Measurements from ENCODE around the gene RUFY3. TPM values are rescaled to one million over a fixed set of nuclear protein-coding genes. Genes with fewer than 3 reads are reported as not detected.

The RUFY3 gene
- polyA plus RNA-seq, 3 donors, result 11.1 to 37.3 (median 12.5) TPM

DNA sequence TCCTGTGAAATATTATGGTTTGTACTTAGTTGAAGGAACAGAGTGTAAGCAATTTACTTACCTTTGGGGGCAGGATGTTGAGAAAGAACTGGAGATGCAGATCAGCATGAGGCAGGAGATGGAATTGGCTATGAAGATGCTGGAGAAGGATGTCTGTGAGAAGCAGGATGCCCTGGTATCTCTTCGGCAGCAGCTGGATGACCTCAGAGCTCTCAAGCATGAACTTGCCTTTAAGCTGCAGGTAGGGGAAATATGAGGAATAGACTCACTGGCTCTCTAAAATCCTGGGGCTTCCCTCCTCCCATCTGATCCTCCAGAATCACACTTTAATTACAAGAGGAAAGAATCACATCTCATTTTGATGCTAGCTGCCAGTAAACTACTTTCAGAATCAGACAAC is 67.0 kb downstream of the RUFY3 start:
- H3K4me2 ChIP-seq (replicated peaks; ENCODE audit: extremely low read depth, low read length, poor library complexity, severe bottlenecking), result no peak overlapping the region
- H3K27ac ChIP-seq (ENCODE audit: low read depth in 1 of 2, low read length in 2 of 2), result no peak overlapping the region
- WGBS (ENCODE audit: insufficient coverage), result 100% methylated on average over 1 of the region's 1 CpG
- no peak overlapping the region for H2AFZ ChIP-seq (ENCODE audit: insufficient read depth, low read depth, low read length, poor library complexity, severe bottlenecking)
- H3K9me3 ChIP-seq (replicated peaks in 1 of 2; ENCODE audit: control insufficient read depth in 1 of 2, insufficient read depth in 1 of 2, low read length in 2 of 2), result no peaks in the 10 kb centered on the region
- H3K36me3 ChIP-seq (replicated peaks in 1 of 2; ENCODE audit: control insufficient read depth in 1 of 2, insufficient read depth in 2 of 2, low read length in 2 of 2), result peaks cover 49 to 83% of the 10 kb centered on the region in 2 donors
- Mint-ChIP-seq H3K4me3 (no peak overlapping the region), H3K27ac (peak overlapping the region in 1 of 7 donors; percentile 2), H3K27me3 (ENCODE audit: low read depth in 3 of 3) (no peaks in the 10 kb centered on the region), H3K9me3 (peaks cover 0 to 1% (median 0%) of the 10 kb centered on the region in 7 donors), H3K4me1 (no peaks in the 10 kb centered on the region), H3K36me3 (peaks cover 58 to 62% of the 10 kb centered on the region in 2 donors)
- DNase-seq, result no peak
- H3K4me3 ChIP-seq (replicated peaks in 1 of 3; ENCODE audit: low read depth in 2 of 3, low read length in 3 of 3), result no peak overlapping the region
- H3K9ac ChIP-seq (ENCODE audit: insufficient read depth, low read length, poor library complexity, severe bottlenecking), result no peak overlapping the region
- TF ChIP-seq, protein P1, sequence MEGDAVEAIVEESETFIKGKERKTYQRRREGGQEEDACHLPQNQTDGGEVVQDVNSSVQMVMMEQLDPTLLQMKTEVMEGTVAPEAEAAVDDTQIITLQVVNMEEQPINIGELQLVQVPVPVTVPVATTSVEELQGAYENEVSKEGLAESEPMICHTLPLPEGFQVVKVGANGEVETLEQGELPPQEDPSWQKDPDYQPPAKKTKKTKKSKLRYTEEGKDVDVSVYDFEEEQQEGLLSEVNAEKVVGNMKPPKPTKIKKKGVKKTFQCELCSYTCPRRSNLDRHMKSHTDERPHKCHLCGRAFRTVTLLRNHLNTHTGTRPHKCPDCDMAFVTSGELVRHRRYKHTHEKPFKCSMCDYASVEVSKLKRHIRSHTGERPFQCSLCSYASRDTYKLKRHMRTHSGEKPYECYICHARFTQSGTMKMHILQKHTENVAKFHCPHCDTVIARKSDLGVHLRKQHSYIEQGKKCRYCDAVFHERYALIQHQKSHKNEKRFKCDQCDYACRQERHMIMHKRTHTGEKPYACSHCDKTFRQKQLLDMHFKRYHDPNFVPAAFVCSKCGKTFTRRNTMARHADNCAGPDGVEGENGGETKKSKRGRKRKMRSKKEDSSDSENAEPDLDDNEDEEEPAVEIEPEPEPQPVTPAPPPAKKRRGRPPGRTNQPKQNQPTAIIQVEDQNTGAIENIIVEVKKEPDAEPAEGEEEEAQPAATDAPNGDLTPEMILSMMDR (IDR thresholded peaks at IDR 0.05), result no peak
- intact Hi-C loops (cut with micrococcal nuclease), result no loop called here
- no peaks in the 10 kb centered on the region for H3K4me1 ChIP-seq (ENCODE audit: control insufficient read depth in 1 of 2, insufficient read depth in 2 of 2, low read length in 2 of 2)
- no peaks in the 10 kb centered on the region for H4K20me1 ChIP-seq (ENCODE audit: insufficient read depth, low read length)
- H3K79me2 ChIP-seq (ENCODE audit: insufficient read depth, low read length), result no peaks in the 10 kb centered on the region
- H3K27me3 ChIP-seq (ENCODE audit: control insufficient read depth in 2 of 2, insufficient read depth in 2 of 2, low read length in 2 of 2), result no peaks in the 10 kb centered on the region

DNA sequence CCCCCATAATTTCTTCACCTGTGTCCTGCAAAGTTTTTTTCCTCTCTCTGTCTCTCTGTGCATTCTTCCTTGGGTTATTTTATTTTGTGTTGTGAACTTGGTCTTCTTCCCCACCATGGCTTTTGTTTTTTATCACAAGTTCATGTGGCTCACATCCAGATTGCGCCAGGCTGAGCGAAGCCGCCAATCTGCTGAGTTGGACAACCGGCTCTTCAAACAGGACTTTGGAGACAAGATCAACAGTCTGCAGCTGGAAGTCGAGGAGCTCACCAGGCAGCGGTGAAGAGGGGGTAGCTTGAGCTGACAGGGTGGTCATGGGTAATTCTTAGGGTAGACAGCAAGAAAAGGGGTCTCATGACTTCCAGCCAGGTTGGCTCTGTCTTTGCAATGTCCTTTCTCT is 71.9 kb downstream of the RUFY3 start:
- no peaks in the 10 kb centered on the region for H3K27me3 Mint-ChIP-seq (ENCODE audit: low read depth in 3 of 3)
- TF ChIP-seq, protein P1 (IDR thresholded peaks at IDR 0.05), result no peak
- no peak overlapping the region for H3K27ac ChIP-seq (ENCODE audit: low read depth in 1 of 2, low read length in 2 of 2)
- no peaks in the 10 kb centered on the region for H3K79me2 ChIP-seq (ENCODE audit: insufficient read depth, low read length)
- WGBS (ENCODE audit: insufficient coverage), result 92% methylated on average over 5 of the region's 6 CpGs
- H3K4me2 ChIP-seq (replicated peaks; ENCODE audit: extremely low read depth, low read length, poor library complexity, severe bottlenecking), result no peak overlapping the region
- no peak overlapping the region for H3K4me3 ChIP-seq (replicated peaks in 1 of 3; ENCODE audit: low read depth in 2 of 3, low read length in 3 of 3)
- H3K9ac ChIP-seq (ENCODE audit: insufficient read depth, low read length, poor library complexity, severe bottlenecking), result no peak overlapping the region
- H2AFZ ChIP-seq (ENCODE audit: insufficient read depth, low read depth, low read length, poor library complexity, severe bottlenecking), result no peak overlapping the region
- H3K4me3 Mint-ChIP-seq, result no peak overlapping the region
- H3K4me1 Mint-ChIP-seq, result no peaks in the 10 kb centered on the region
- H3K9me3 ChIP-seq (replicated peaks in 1 of 2; ENCODE audit: control insufficient read depth in 1 of 2, insufficient read depth in 1 of 2, low read length in 2 of 2), result no peaks in the 10 kb centered on the region
- peaks cover 39 to 86% of the 10 kb centered on the region in 2 donors for H3K36me3 ChIP-seq (replicated peaks in 1 of 2; ENCODE audit: control insufficient read depth in 1 of 2, insufficient read depth in 2 of 2, low read length in 2 of 2)
- DNase-seq, result no peak
- H4K20me1 ChIP-seq (ENCODE audit: insufficient read depth, low read length), result no peaks in the 10 kb centered on the region
- intact Hi-C loops (cut with micrococcal nuclease), result no loop called here
- peaks cover 46 to 58% of the 10 kb centered on the region in 2 donors for H3K36me3 Mint-ChIP-seq
- peaks cover 0 to 1% (median 0%) of the 10 kb centered on the region in 7 donors for H3K9me3 Mint-ChIP-seq
- H3K4me1 ChIP-seq (ENCODE audit: control insufficient read depth in 1 of 2, insufficient read depth in 2 of 2, low read length in 2 of 2), result no peaks in the 10 kb centered on the region
- no peaks in the 10 kb centered on the region for H3K27me3 ChIP-seq (ENCODE audit: control insufficient read depth in 2 of 2, insufficient read depth in 2 of 2, low read length in 2 of 2)
- peak overlapping the region in 3 of 7 donors; percentile 7 to 41 (median 37) for H3K27ac Mint-ChIP-seq

Data from CD14-positive monocyte (primary cell).